Measurements from ENCODE around the gene LAYN.

DNA sequence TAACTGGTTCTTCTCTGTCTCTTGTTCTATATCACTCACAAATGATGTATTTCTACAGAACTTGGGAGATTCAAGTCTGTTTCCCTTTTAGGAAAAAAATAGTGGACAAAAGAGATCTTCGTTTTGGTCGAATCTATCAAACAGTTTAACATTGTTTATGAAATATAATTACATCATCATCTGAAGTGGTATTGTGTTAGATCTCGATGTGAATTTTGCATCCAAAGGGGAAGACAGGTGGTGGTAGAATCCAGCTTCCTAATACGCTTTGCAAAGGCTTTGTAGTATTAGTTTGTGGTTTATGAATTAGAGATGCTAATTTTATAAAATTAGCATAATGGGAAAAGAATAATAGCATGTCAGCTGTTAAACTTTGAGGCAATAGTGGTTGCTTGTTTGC, 65.2 kb downstream of the LAYN start:
- TF ChIP-seq, protein P1, sequence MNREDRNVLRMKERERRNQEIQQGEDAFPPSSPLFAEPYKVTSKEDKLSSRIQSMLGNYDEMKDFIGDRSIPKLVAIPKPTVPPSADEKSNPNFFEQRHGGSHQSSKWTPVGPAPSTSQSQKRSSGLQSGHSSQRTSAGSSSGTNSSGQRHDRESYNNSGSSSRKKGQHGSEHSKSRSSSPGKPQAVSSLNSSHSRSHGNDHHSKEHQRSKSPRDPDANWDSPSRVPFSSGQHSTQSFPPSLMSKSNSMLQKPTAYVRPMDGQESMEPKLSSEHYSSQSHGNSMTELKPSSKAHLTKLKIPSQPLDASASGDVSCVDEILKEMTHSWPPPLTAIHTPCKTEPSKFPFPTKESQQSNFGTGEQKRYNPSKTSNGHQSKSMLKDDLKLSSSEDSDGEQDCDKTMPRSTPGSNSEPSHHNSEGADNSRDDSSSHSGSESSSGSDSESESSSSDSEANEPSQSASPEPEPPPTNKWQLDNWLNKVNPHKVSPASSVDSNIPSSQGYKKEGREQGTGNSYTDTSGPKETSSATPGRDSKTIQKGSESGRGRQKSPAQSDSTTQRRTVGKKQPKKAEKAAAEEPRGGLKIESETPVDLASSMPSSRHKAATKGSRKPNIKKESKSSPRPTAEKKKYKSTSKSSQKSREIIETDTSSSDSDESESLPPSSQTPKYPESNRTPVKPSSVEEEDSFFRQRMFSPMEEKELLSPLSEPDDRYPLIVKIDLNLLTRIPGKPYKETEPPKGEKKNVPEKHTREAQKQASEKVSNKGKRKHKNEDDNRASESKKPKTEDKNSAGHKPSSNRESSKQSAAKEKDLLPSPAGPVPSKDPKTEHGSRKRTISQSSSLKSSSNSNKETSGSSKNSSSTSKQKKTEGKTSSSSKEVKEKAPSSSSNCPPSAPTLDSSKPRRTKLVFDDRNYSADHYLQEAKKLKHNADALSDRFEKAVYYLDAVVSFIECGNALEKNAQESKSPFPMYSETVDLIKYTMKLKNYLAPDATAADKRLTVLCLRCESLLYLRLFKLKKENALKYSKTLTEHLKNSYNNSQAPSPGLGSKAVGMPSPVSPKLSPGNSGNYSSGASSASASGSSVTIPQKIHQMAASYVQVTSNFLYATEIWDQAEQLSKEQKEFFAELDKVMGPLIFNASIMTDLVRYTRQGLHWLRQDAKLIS (CRISPR knock-in tag; IDR thresholded peaks at IDR 0.05): no peak
- TF ChIP-seq ZNF460 (CRISPR knock-in tag; IDR thresholded peaks at IDR 0.05; ENCODE audit: borderline replicate concordance): no peak
- no peak for TF ChIP-seq NBN (conservative IDR thresholded peaks at IDR 0.05)
- TF ChIP-seq POLR2A (IDR thresholded peaks at IDR 0.05; ENCODE audit: insufficient read depth in 1 of 2, low read depth in 2 of 2, low read length in 2 of 2): no peak
- no peak for TF ChIP-seq ATRX (CRISPR knock-in tag; IDR thresholded peaks at IDR 0.05; ENCODE audit: borderline replicate concordance)
